ENCODE results near the gene NECTIN1. TPM values are rescaled to one million over a fixed set of nuclear protein-coding genes. Genes with fewer than 3 reads are reported as not detected.

The NECTIN1 gene
- total and polyA plus RNA-seq, 2 experiments from 2014 or later = 3.6 to 7.4 TPM

GRCh38 chr11:119679346-119679745 is 49.7 kb downstream of the NECTIN1 start:
- no peaks in the 10 kb centered on the region for H4K20me1 ChIP-seq (ENCODE audit: insufficient read depth, poor library complexity, severe bottlenecking)
- H3K4me3 ChIP-seq = no peak overlapping the region
- H2AFZ ChIP-seq = no peak overlapping the region
- no peak overlapping the region for H3K4me2 ChIP-seq
- 97% methylated on average over 7 of the region's 7 CpGs for WGBS (ENCODE audit: low lambda C conversion rate, missing lambda C conversion rate)
- TF ChIP-seq CTCF (IDR thresholded peaks at IDR 0.05; ENCODE audit: poor library complexity) (no peak), EZH2phosphoT487 (IDR thresholded peaks at IDR 0.05; ENCODE audit: low read depth, severe bottlenecking, unreplicated experiment) (no peak), EZH2 (IDR thresholded peaks at IDR 0.05; ENCODE audit: borderline replicate concordance) (no peak)
- no peaks in the 10 kb centered on the region for H3K36me3 ChIP-seq (replicated peaks; ENCODE audit: insufficient read depth, low read depth)
- H3K79me2 ChIP-seq = no peaks in the 10 kb centered on the region
- no peaks in the 10 kb centered on the region for H3K9me2 ChIP-seq (replicated peaks; ENCODE audit: insufficient read depth)
- H3K9me3 ChIP-seq (ENCODE audit: low read depth) = no peaks in the 10 kb centered on the region
- no peak overlapping the region for H3K27ac ChIP-seq
- peaks cover 4% of the 10 kb centered on the region for H3K4me1 ChIP-seq (ENCODE audit: insufficient read depth)
- H3K27me3 ChIP-seq = no peaks in the 10 kb centered on the region
- DNase-seq (ENCODE audit: low spot score) = no peak

GRCh38 chr11:119678351-119678750 is 50.6 kb downstream of the NECTIN1 start:
- TF ChIP-seq EZH2phosphoT487 (IDR thresholded peaks at IDR 0.05; ENCODE audit: low read depth, severe bottlenecking, unreplicated experiment) = no peak
- TF ChIP-seq EZH2 (IDR thresholded peaks at IDR 0.05; ENCODE audit: borderline replicate concordance) = no peak
- no peak for TF ChIP-seq CTCF (IDR thresholded peaks at IDR 0.05; ENCODE audit: poor library complexity)
- no peak for DNase-seq (ENCODE audit: low spot score)
- Histone ChIP-seq H2AFZ (no peak overlapping the region), H3K4me2 (no peak overlapping the region), H3K27ac (no peak overlapping the region), H3K4me1 (ENCODE audit: insufficient read depth) (no peaks in the 10 kb centered on the region), H3K9me3 (ENCODE audit: low read depth) (no peaks in the 10 kb centered on the region), H3K79me2 (no peaks in the 10 kb centered on the region), H3K36me3 (replicated peaks; ENCODE audit: insufficient read depth, low read depth) (no peaks in the 10 kb centered on the region), H3K9me2 (replicated peaks; ENCODE audit: insufficient read depth) (no peaks in the 10 kb centered on the region), H3K27me3 (no peaks in the 10 kb centered on the region), H3K4me3 (no peak overlapping the region), H4K20me1 (ENCODE audit: insufficient read depth, poor library complexity, severe bottlenecking) (no peaks in the 10 kb centered on the region)
- WGBS (ENCODE audit: low lambda C conversion rate, missing lambda C conversion rate) = 98% methylated on average over 21 of the region's 21 CpGs

GRCh38 chr11:119677840-119678239 is 51.2 kb downstream of the NECTIN1 start:
- Histone ChIP-seq H3K9me3 (ENCODE audit: low read depth) (no peaks in the 10 kb centered on the region), H3K79me2 (no peaks in the 10 kb centered on the region), H4K20me1 (ENCODE audit: insufficient read depth, poor library complexity, severe bottlenecking) (no peaks in the 10 kb centered on the region), H2AFZ (no peak overlapping the region), H3K4me2 (no peak overlapping the region), H3K9me2 (replicated peaks; ENCODE audit: insufficient read depth) (no peaks in the 10 kb centered on the region), H3K4me3 (no peak overlapping the region), H3K27ac (no peak overlapping the region), H3K36me3 (replicated peaks; ENCODE audit: insufficient read depth, low read depth) (no peaks in the 10 kb centered on the region), H3K27me3 (no peaks in the 10 kb centered on the region), H3K4me1 (ENCODE audit: insufficient read depth) (no peaks in the 10 kb centered on the region)
- TF ChIP-seq EZH2phosphoT487 (IDR thresholded peaks at IDR 0.05; ENCODE audit: low read depth, severe bottlenecking, unreplicated experiment) (no peak), CTCF (IDR thresholded peaks at IDR 0.05; ENCODE audit: poor library complexity) (no peak), EZH2 (IDR thresholded peaks at IDR 0.05; ENCODE audit: borderline replicate concordance) (no peak)
- DNase-seq (ENCODE audit: low spot score) = no peak
- WGBS (ENCODE audit: low lambda C conversion rate, missing lambda C conversion rate) = 98% methylated on average over 9 of the region's 9 CpGs
